ENCODE data around the gene ABR.
"Not testable (repeated sequence)": the region's sequence is repeated elsewhere in the genome, so short reads cannot be mapped to it uniquely, and the experiment has no call there.

GRCh38 chr17:1199271-1199743, 19.5 kb upstream of the ABR start:
- not testable (repeated sequence) for TF ChIP-seq RAD21 (IDR thresholded peaks at IDR 0.05); CTCF (IDR thresholded peaks at IDR 0.05; ENCODE audit: low read depth, low read length, missing input control); SP1 (IDR thresholded peaks at IDR 0.05); REST (IDR thresholded peaks at IDR 0.05); RXRA (IDR thresholded peaks at IDR 0.05); GABPA (IDR thresholded peaks at IDR 0.05 in 1 of 2, conservative IDR thresholded peaks at IDR 0.05 in 1 of 2); ATF3 (IDR thresholded peaks at IDR 0.05); TAF1 (conservative IDR thresholded peaks at IDR 0.05); YY1 (IDR thresholded peaks at IDR 0.05); EGR1 (IDR thresholded peaks at IDR 0.05; ENCODE audit: low read depth in 2 of 2)

Data from liver (tissue), 3 donors.